ENCODE results near the gene PPP1R9B.

PPP1R9B gene

DNA sequence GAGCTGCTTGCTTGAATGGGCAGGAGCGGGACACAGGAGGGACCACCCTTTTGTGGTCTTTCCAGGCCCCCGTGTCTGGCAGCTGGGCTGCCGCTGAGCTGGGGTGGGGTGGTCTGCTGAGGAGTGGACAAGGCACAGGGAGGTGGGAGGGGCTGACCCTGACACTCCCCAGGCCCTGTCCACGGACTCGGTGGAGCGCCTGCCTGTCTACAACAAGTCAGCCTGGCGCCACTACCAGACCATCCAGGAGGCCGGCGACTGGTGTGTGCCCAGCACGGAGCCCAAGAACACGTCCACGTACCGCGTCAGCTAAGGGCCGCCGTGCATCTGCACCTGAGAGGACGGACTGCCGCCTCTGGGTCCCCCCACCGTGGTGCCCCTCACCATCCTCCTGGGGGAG lies 40.7 kb downstream of the PPP1R9B start:
- DNase-seq (ENCODE audit: low read depth) = no peak
- H3K4me3 ChIP-seq (ENCODE audit: low read depth, low read length) = no peak overlapping the region
- TF ChIP-seq CTCF (IDR thresholded peaks at IDR 0.05; ENCODE audit: insufficient read depth, low read depth, low read length, missing control alignments) = no peak

DNA sequence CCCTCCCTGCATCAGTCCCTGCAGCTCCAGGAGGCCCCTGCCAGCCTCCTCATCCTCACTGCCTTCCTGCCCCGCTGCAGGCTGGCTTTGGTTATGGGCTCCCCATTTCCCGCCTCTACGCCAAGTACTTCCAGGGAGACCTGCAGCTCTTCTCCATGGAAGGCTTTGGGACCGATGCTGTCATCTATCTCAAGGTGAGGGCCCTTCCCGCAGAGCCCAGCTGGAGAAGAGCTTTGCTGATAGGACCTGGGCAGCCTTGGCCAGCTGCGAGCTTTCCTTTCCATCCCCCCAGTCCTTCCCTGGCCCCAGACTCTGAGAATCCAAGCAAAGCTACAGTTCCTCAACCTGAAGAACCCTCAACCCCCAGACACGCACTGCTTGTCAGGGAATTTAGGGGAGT lies 41.3 kb downstream of the PPP1R9B start:
- DNase-seq (ENCODE audit: low read depth) = no peak
- H3K4me3 ChIP-seq (ENCODE audit: low read depth, low read length) = no peak overlapping the region
- TF ChIP-seq CTCF (IDR thresholded peaks at IDR 0.05; ENCODE audit: insufficient read depth, low read depth, low read length, missing control alignments) = no peak

DNA sequence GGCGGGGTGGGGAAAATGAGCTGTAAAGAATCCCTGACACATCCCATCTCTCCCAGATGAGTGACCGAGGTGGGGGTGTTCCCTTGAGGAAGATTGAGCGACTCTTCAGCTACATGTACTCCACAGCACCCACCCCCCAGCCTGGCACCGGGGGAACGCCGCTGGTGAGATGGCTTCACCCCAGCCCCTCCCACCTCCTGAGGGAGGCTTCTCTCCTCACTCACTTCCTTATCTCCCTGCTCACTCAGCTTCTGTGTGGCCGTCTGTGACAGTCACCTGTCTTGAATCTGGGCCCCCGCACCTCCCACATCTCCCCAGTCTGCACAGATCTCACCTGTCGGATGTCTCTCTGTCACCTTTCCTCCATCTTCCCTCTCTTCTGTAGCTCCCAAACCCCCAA lies 41.9 kb downstream of the PPP1R9B start:
- no peak for TF ChIP-seq CTCF (IDR thresholded peaks at IDR 0.05; ENCODE audit: insufficient read depth, low read depth, low read length, missing control alignments)
- no peak for DNase-seq (ENCODE audit: low read depth)
- H3K4me3 ChIP-seq (ENCODE audit: low read depth, low read length) = no peak overlapping the region

DNA sequence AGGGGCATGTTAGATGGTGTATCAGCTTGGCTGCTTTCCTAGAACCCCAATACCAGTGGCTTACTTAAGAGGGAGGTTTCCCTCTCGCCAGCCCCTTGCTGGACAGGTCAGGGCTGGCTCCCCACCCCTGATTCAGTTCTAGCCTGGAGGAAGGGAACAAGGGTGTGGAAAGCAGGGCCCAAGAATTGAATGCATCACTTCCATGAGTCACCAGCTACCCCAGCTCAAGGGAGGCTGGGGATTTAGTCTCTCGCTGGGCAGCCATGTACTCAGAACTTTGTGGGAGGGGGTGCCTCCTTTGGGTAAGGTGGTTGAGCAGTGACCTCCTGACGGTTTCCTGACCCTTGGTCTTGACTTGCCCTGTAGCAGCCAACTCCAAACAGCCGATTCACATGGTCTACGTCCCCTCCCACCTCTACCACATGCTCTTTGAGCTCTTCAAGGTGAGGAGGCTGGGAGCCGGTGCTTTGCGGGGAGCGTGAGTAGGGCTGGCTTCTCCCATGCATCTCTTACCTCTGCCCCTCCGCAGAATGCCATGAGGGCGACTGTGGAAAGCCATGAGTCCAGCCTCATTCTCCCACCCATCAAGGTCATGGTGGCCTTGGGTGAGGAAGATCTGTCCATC lies 42.6 kb downstream of the PPP1R9B start:
- no peak overlapping the region for H3K4me3 ChIP-seq (ENCODE audit: low read depth, low read length)
- no peak for DNase-seq (ENCODE audit: low read depth)
- no peak for TF ChIP-seq CTCF (IDR thresholded peaks at IDR 0.05; ENCODE audit: insufficient read depth, low read depth, low read length, missing control alignments)

DNA sequence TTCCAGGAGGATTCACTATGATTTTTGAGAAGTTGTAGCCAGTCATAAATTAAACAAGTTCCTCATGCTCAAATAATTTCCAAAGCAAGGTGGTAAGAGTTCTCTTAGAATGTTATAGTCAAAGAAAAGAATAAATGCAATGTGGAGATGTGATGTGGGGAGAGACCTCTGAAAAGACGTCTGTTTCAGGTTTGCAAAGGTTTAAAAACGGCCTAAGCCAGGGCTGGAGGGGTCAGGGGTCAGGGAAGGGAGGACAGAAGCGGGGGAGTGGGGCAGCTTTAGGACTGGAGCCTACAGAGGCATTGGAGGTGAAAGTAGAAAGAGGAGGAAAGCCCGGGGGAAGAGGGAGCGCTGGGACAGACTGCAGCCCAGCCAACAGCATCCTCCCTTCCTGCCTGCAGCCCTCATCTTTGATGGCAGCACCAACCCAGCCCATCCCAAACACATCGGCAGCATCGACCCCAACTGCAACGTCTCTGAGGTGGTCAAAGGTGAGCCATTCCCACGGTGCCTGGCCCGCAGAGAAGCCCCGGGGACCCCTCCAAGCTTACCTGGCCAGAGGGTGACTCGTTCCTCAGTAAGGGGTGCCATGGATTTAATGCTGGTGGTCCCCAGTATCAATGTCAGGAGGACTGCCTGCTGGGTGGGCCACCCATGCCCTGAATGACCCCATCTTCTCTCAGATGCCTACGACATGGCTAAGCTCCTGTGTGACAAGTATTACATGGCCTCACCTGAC lies 43.9 kb downstream of the PPP1R9B start:
- no peak overlapping the region for H3K4me3 ChIP-seq (ENCODE audit: low read depth, low read length)
- DNase-seq (ENCODE audit: low read depth) = no peak
- TF ChIP-seq CTCF (IDR thresholded peaks at IDR 0.05; ENCODE audit: insufficient read depth, low read depth, low read length, missing control alignments) = no peak

DNA sequence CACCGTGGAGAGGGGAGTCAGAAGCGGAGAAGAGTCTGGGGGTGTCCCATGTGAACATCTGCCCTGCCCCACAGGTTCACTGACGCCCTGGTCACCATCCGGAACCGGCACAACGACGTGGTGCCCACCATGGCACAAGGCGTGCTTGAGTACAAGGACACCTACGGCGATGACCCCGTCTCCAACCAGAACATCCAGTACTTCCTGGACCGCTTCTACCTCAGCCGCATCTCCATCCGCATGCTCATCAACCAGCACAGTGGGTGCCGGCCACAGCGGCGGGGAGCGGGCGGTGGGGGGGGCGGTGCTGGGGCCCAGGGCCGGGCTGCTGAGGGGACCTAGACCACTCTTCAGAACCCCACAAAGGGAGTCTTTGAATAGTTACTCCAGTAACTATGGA lies 44.7 kb downstream of the PPP1R9B start:
- H3K4me3 ChIP-seq (ENCODE audit: low read depth, low read length) = no peak overlapping the region
- no peak for DNase-seq (ENCODE audit: low read depth)
- TF ChIP-seq CTCF (IDR thresholded peaks at IDR 0.05; ENCODE audit: insufficient read depth, low read depth, low read length, missing control alignments) = no peak

- no peak for TF ChIP-seq CTCF (IDR thresholded peaks at IDR 0.05; ENCODE audit: insufficient read depth, low read depth, low read length, missing control alignments)
These were observed 46.5 kb downstream of the PPP1R9B start for GRCh38 chr17:50103941-50104340.

More at GRCh38 chr17:50103941-50104340, 46.5 kb downstream of the PPP1R9B start:
- H3K4me3 ChIP-seq (ENCODE audit: low read depth, low read length) = no peak overlapping the region
- DNase-seq (ENCODE audit: low read depth) = no peak

Data from GM12865 (cell line).